K562 (cell line): ENCODE measurements around the gene PDCD10.

Experiments used
- CREBBP ChIP-seq: IDR thresholded peaks from one replicate; pipeline ENCODE4 v1.6.1; 2012; ENCODE audit warnings: low read depth, mild to moderate bottlenecking, control low read depth, inconsistent platforms, low read length
- CTBP1 ChIP-seq: fragments of 450-650 bp; IDR thresholded peaks from 2 replicates; pipeline ENCODE4 v1.6.1; 2016; ENCODE audit warnings: borderline replicate concordance
- E2F8 ChIP-seq: fragments of 450-650 bp; IDR thresholded peaks from 2 replicates; pipeline ENCODE4 v1.7.1; 2018; ENCODE audit warnings: mild to moderate bottlenecking, low read depth; ENCODE audit not compliant: partially characterized antibody
- EGR1 ChIP-seq: fragments of 450-650 bp; conservative IDR thresholded peaks from 2 replicates; pipeline ENCODE4 v1.6.1; 2017; ENCODE audit warnings: mild to moderate bottlenecking
- EP300 ChIP-seq: IDR thresholded peaks from 2 replicates; pipeline ENCODE4 v1.6.1; 2012; ENCODE audit warnings: low read length, improper control_type of control experiment
- FOXA1 ChIP-seq: fragments of 450-650 bp; IDR thresholded peaks from 2 replicates; pipeline ENCODE4 v1.6.1; 2016; ENCODE audit warnings: mild to moderate bottlenecking, borderline replicate concordance
- HMGXB4 ChIP-seq: sonication (generic); formaldehyde crosslinking; IDR thresholded peaks from 2 replicates; pipeline ENCODE4 v1.8.1; 2023; ENCODE audit warnings: mild to moderate bottlenecking, missing genetic modification reagents
- NRF1 ChIP-seq, 2 experiments: fragments of 450-650 bp; IDR thresholded peaks in 1 of 2; conservative IDR thresholded peaks in 1 of 2; 2 replicates each; pipeline ENCODE4 v1.6.1; 2014; ENCODE audit warnings: mild to moderate bottlenecking in 2 of 2
- POLR2A ChIP-seq: fragments of 450-650 bp; conservative IDR thresholded peaks from 2 replicates; pipeline ENCODE4 v1.6.1; 2016
- TARDBP ChIP-seq: fragments of 450-650 bp; IDR thresholded peaks from 2 replicates; pipeline ENCODE4 v1.6.1; 2016
- ZBTB1 ChIP-seq: sonication (generic); formaldehyde crosslinking; IDR thresholded peaks from 2 replicates; pipeline ENCODE4 v1.8.1; 2023; ENCODE audit warnings: missing genetic modification reagents, low read depth, mild to moderate bottlenecking, borderline replicate concordance
- ZNF311 ChIP-seq: fragments of 250-450 bp; sonication (Bioruptor Pico); IDR thresholded peaks from 2 replicates; pipeline ENCODE4 v1.4.0; 2020; ENCODE audit warnings: mild to moderate bottlenecking, moderate library complexity
- TF ChIP-seq, protein P1 (sequence below), 3 experiments: IDR thresholded peaks in 2 of 3; conservative IDR thresholded peaks in 1 of 3; 2 replicates each; pipeline ENCODE4 v1.5.1; 2011 to 2012; ENCODE audit warnings: low read length in 3 of 3, mild to moderate bottlenecking in 3 of 3, control low read depth in 2 of 3, improper control_type of control experiment in 1 of 3, inconsistent platforms in 1 of 3, low read depth in 1 of 3, mixed read lengths in 1 of 3, moderate library complexity in 1 of 3; ENCODE audit not compliant: insufficient read depth in 2 of 3

DNA sequence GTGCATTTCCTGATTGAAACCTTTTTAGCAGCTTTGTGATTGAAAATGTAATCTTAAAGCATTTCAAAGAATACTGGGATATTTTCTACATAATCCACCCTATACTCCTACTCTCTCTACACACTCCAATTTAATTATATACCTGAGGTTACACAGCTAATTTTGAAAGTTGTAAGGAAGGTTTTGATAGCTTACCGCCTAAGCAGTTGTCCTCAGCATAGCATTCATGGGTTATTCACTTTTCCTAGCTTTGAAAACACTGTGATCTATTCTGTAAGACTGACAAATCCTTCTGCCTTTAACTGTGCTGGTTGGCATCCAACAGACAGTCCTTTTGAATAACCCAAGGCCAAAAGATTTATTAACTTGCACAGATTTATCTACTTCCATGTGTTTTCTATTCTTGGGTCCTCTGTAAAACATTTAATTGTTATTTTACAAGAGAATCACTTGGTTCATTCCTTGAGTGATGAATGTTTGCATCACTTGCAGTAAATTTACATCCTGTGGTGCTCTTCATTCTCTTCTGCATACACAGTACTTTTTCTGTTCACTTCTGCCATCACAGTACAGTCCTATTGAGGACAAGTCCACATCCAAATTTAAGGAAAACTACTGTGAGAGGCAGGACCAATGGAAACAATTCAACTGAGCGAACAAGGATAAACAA is 45.7 kb upstream of the PDCD10 start:
- TF ChIP-seq CREBBP (no peak), HMGXB4 (CRISPR knock-in tag) (no peak), EP300 (no peak), FOXA1 (no peak), NRF1 (conservative IDR thresholded peaks at IDR 0.05 in 1 of 2, IDR thresholded peaks at IDR 0.05 in 1 of 2) (no peak), POLR2A (no peak), TARDBP (no peak), CTBP1 (no peak), E2F8 (no peak), ZBTB1 (CRISPR knock-in tag) (no peak), ZNF311 (no peak), EGR1 (no peak)
- TF ChIP-seq, protein P1, sequence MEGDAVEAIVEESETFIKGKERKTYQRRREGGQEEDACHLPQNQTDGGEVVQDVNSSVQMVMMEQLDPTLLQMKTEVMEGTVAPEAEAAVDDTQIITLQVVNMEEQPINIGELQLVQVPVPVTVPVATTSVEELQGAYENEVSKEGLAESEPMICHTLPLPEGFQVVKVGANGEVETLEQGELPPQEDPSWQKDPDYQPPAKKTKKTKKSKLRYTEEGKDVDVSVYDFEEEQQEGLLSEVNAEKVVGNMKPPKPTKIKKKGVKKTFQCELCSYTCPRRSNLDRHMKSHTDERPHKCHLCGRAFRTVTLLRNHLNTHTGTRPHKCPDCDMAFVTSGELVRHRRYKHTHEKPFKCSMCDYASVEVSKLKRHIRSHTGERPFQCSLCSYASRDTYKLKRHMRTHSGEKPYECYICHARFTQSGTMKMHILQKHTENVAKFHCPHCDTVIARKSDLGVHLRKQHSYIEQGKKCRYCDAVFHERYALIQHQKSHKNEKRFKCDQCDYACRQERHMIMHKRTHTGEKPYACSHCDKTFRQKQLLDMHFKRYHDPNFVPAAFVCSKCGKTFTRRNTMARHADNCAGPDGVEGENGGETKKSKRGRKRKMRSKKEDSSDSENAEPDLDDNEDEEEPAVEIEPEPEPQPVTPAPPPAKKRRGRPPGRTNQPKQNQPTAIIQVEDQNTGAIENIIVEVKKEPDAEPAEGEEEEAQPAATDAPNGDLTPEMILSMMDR (IDR thresholded peaks at IDR 0.05 in 2 of 3, conservative IDR thresholded peaks at IDR 0.05 in 1 of 3; ENCODE audit: insufficient read depth in 2 of 3, low read depth in 1 of 3, low read length in 3 of 3), result no peak
